ENCODE data around the gene GGPS1.
A peak's percentile ranks its signal among the peaks of the same experiment; 100 is the strongest.
"Not testable (repeated sequence)": the region's sequence is repeated elsewhere in the genome, so short reads cannot be mapped to it uniquely, and the experiment has no call there.

Gene GGPS1

GRCh38 chr1:235307158-235308124 lies 20.9 kb upstream of the GGPS1 start:
- no peak for DNase-seq

- not testable (repeated sequence) for DNase-seq
These were observed 19.2 kb upstream of the GGPS1 start for GRCh38 chr1:235309206-235309605.

- DNase-seq, result no peak
These were observed 15.1 kb upstream of the GGPS1 start for GRCh38 chr1:235313262-235313661.

GRCh38 chr1:235313931-235314678 lies 14.3 kb upstream of the GGPS1 start:
- no peak for DNase-seq

GRCh38 chr1:235315173-235315572 lies 13.2 kb upstream of the GGPS1 start:
- DNase-seq, result no peak

GRCh38 chr1:235315735-235316134 lies 12.6 kb upstream of the GGPS1 start:
- no peak for DNase-seq

GRCh38 chr1:235317168-235317567 lies 11.2 kb upstream of the GGPS1 start:
- no peak for DNase-seq

- no peak for DNase-seq
These were observed 9.1 kb upstream of the GGPS1 start for GRCh38 chr1:235319255-235319654.

- no peak for DNase-seq
These were observed 7.7 kb upstream of the GGPS1 start for GRCh38 chr1:235320521-235321179.

GRCh38 chr1:235324296-235324695 lies 4.1 kb upstream of the GGPS1 start:
- DNase-seq, result no peak

- no peak for DNase-seq
These were observed 3.2 kb upstream of the GGPS1 start for GRCh38 chr1:235325139-235325538.

- DNase-seq, result no peak
These were observed 2.5 kb upstream of the GGPS1 start for GRCh38 chr1:235325854-235326253.

GRCh38 chr1:235326719-235327558 lies 1.4 kb upstream of the GGPS1 start:
- no peak for DNase-seq

- DNase-seq, result no peak
These were observed 655 bp upstream of the GGPS1 start, which contains the start of gene ARID4B for GRCh38 chr1:235327559-235328270. Gene ARID4B (minus strand): TSS chr1:235328179. CDS start chr1:235326919, 1,260 bp downstream.

GRCh38 chr1:235329139-235329902 lies 951 bp downstream of the GGPS1 start:
- DNase-seq, result no peak

GRCh38 chr1:235330918-235331285 lies 2.5 kb downstream of the GGPS1 start:
- DNase-seq, result no peak

- no peak for DNase-seq
These were observed 3.0 kb downstream of the GGPS1 start for GRCh38 chr1:235331401-235331800.

GRCh38 chr1:235336903-235337302 lies 8.5 kb downstream of the GGPS1 start:
- no peak for DNase-seq

GRCh38 chr1:235339746-235340145 lies 11.4 kb downstream of the GGPS1 start:
- DNase-seq, result peak; percentile 10

- DNase-seq, result no peak
These were observed 13.0 kb downstream of the GGPS1 start for GRCh38 chr1:235341334-235341733.

- DNase-seq, result no peak
These were observed 13.7 kb downstream of the GGPS1 start for GRCh38 chr1:235342039-235342438.

Data from fibroblast of upper back skin (primary cell).